GM12875 (cell line): ENCODE results near the gene NOC2L.
"Not testable (repeated sequence)": the region's sequence is repeated elsewhere in the genome, so short reads cannot be mapped to it uniquely, and the experiment has no call there.

ENCODE experiments used
- H3K4me3 ChIP-seq: one replicate; pipeline ENCODE4 v1.5.1; 2011; ENCODE audit warnings: low read depth, low read length, control low read depth
- CTCF ChIP-seq: IDR thresholded peaks from 2 replicates; pipeline ENCODE4 v1.5.1; 2011; ENCODE audit warnings: low read depth, mild to moderate bottlenecking, control low read depth, inconsistent platforms, low read length, moderate library complexity, borderline replicate concordance; ENCODE audit not compliant: insufficient read depth

The NOC2L gene

GRCh38 chr1:991895-992294 is 32.8 kb upstream of the NOC2L start:
- no peak overlapping the region for H3K4me3 ChIP-seq
- no peak for TF ChIP-seq CTCF

- H3K4me3 ChIP-seq, result not testable (repeated sequence)
Measured at GRCh38 chr1:991275-991674, 32.2 kb upstream of the NOC2L start.

- not testable (repeated sequence) for H3K4me3 ChIP-seq
Measured at GRCh38 chr1:988061-988460, 29.0 kb upstream of the NOC2L start.

GRCh38 chr1:985126-985525 is 26.1 kb upstream of the NOC2L start:
- no peak overlapping the region for H3K4me3 ChIP-seq
- TF ChIP-seq CTCF, result no peak

GRCh38 chr1:984476-984814 is 25.4 kb upstream of the NOC2L start:
- no peak overlapping the region for H3K4me3 ChIP-seq
- no peak for TF ChIP-seq CTCF

- TF ChIP-seq CTCF, result peak; percentile 93
- no peak overlapping the region for H3K4me3 ChIP-seq
Measured at GRCh38 chr1:983798-984475, 24.9 kb upstream of the NOC2L start.

GRCh38 chr1:982765-983436 is 23.8 kb upstream of the NOC2L start:
- TF ChIP-seq CTCF, result no peak
- no peak overlapping the region for H3K4me3 ChIP-seq

- H3K4me3 ChIP-seq, result no peak within 1 kb of the TSS
- TF ChIP-seq CTCF, result no peak
Measured at GRCh38 chr1:981955-982558, 23.0 kb upstream of the NOC2L start, which contains the start of gene PERM1. Gene PERM1 (minus strand): TSS chr1:982093. CDS start chr1:981029, 1,064 bp downstream.
